A549 (cell line): ENCODE data around the gene ANO7. TPM values are rescaled to one million over a fixed set of nuclear protein-coding genes. Genes with fewer than 3 reads are reported as not detected.

Source experiments
- ATAC-seq, 2 experiments: fragments of 200-7000 bp in 1 of 2; fragments of >200 bp in 1 of 2; cut with Nextera tagmentation in 1 of 2; cut with Tn5 transposase in 1 of 2; 3 replicates each; pipeline versions ENCODE4 v1.8.0 to v1.9.1; 2018 to 2020; ENCODE audit warnings: mild to moderate bottlenecking in 1 of 2, moderate library complexity in 1 of 2
- CTCF ChIA-PET: fragments of 300-600 bp; sonication (Branson Sonifier 250); formaldehyde crosslinking; extraction: SDS; loops from one replicate; lab custom pipeline; 2021; ENCODE audit warnings: antibody characterized with exemption, inconsistent platforms; lab: Yijun Ruan, JAX
- POLR2A ChIA-PET: fragments of 350-600 bp; formaldehyde crosslinking; extraction: SDS; loops from one replicate; lab custom pipeline; 2021; ENCODE audit warnings: antibody characterized with exemption, inconsistent platforms; lab: Yijun Ruan, JAX
- DNase-seq, 2 experiments: peaks; one replicate each; pipeline versions ENCODE4 v3.0.0 to v3.0.0-alpha.2; 2011 to 2016; ENCODE audit warnings: low read depth in 1 of 2, low spot score in 1 of 2
- FAIRE-seq: peaks from 2 replicates; lab custom pipeline; 2011; peaks lifted over from hg19 to GRCh38; lab: Jason Lieb, UNC
- H3K27ac ChIP-seq, 2 experiments: fragments of >200 bp; sonication (Bioruptor Twin); formaldehyde crosslinking; 3 replicates each; pipeline ENCODE4 v1.5.1; 2016 to 2017
- H3K4me1 ChIP-seq: fragments of >200 bp; sonication (Bioruptor Twin); formaldehyde crosslinking; 3 replicates; pipeline ENCODE4 v1.6.1; 2016
- H3K4me2 ChIP-seq: fragments of >200 bp; sonication (Bioruptor Twin); formaldehyde crosslinking; 3 replicates; pipeline ENCODE4 v1.6.1; 2016
- H3K4me3 ChIP-seq: fragments of >200 bp; sonication (Bioruptor Twin); formaldehyde crosslinking; 3 replicates; pipeline ENCODE4 v1.5.1; 2016
- H3K9me3 ChIP-seq: fragments of >200 bp; sonication (Bioruptor Twin); formaldehyde crosslinking; 3 replicates; pipeline ENCODE4 v1.6.1; 2016
- CHD4 ChIP-seq: fragments of 200-600 bp; sonication (generic); IDR thresholded peaks from 2 replicates; pipeline ENCODE4 v1.6.1; 2016; ENCODE audit warnings: antibody characterized with exemption, mild to moderate bottlenecking, borderline replicate concordance
- E2F6 ChIP-seq: IDR thresholded peaks from 2 replicates; pipeline ENCODE4 v1.6.1; 2012; ENCODE audit warnings: low read depth, borderline replicate concordance
- EHF ChIP-seq: fragments of 250-450 bp; sonication (Bioruptor Pico); IDR thresholded peaks from 2 replicates; pipeline ENCODE4 v1.5.0; 2020; ENCODE audit warnings: mild to moderate bottlenecking
- EHMT2 ChIP-seq: fragments of 200-600 bp; sonication (generic); IDR thresholded peaks from 2 replicates; pipeline ENCODE4 v1.6.1; 2016; ENCODE audit warnings: antibody characterized with exemption, low read depth, mild to moderate bottlenecking, moderate library complexity
- ELK1 ChIP-seq: fragments of 150-350 bp; IDR thresholded peaks from 2 replicates; pipeline ENCODE4 v1.6.1; 2014; ENCODE audit warnings: low read depth, mild to moderate bottlenecking, low read length
- ESRRA ChIP-seq: fragments of 150-350 bp; IDR thresholded peaks from 2 replicates; pipeline ENCODE4 v1.6.1; 2014; ENCODE audit warnings: mild to moderate bottlenecking, low read length, borderline replicate concordance
- HDAC2 ChIP-seq: fragments of 200-600 bp; sonication (generic); IDR thresholded peaks from 2 replicates; pipeline ENCODE4 v1.6.1; 2016
- HOXB13 ChIP-seq: fragments of 250-450 bp; sonication (Bioruptor Pico); IDR thresholded peaks from 2 replicates; pipeline ENCODE4 v1.5.0; 2020; ENCODE audit warnings: low read depth, mild to moderate bottlenecking, moderate library complexity
- KDM1A ChIP-seq: fragments of 200-600 bp; sonication (generic); IDR thresholded peaks from 2 replicates; pipeline ENCODE4 v1.6.1; 2016; ENCODE audit warnings: low read depth, mild to moderate bottlenecking
- KDM5A ChIP-seq: fragments of 200-600 bp; sonication (generic); IDR thresholded peaks from 2 replicates; pipeline ENCODE4 v1.6.1; 2016; ENCODE audit warnings: antibody characterized with exemption, mild to moderate bottlenecking
- MAFK ChIP-seq: fragments of 450-650 bp; IDR thresholded peaks from 2 replicates; pipeline ENCODE4 v1.6.1; 2014; ENCODE audit not compliant: partially characterized antibody
- NFE2L2 ChIP-seq: fragments of 150-350 bp; conservative IDR thresholded peaks from 2 replicates; pipeline ENCODE4 v1.6.1; 2014; ENCODE audit warnings: low read length
- PHF8 ChIP-seq: fragments of 200-600 bp; sonication (generic); IDR thresholded peaks from 2 replicates; pipeline ENCODE4 v1.6.1; 2016; ENCODE audit warnings: low read depth, mild to moderate bottlenecking, antibody characterized with exemption, moderate library complexity, borderline replicate concordance
- POLR2A ChIP-seq: IDR thresholded peaks from 2 replicates; pipeline ENCODE4 v1.6.1; 2012; ENCODE audit warnings: mild to moderate bottlenecking, low read length
- POLR2AphosphoS2 ChIP-seq: conservative IDR thresholded peaks from 2 replicates; pipeline ENCODE4 v1.6.1; 2012; ENCODE audit warnings: low read length, improper control_type of control experiment, inconsistent platforms
- RAD21 ChIP-seq, 2 experiments: fragments of >200 bp in 1 of 2; sonication (Bioruptor Twin) in 1 of 2; formaldehyde crosslinking in 1 of 2; IDR thresholded peaks in 1 of 2; conservative IDR thresholded peaks in 1 of 2; 2 replicates in 1 of 2; 3 replicates in 1 of 2; pipeline ENCODE4 v1.6.1; 2012 to 2018; ENCODE audit warnings: inconsistent platforms in 1 of 2
- RARB ChIP-seq: fragments of 250-450 bp; sonication (Bioruptor Pico); IDR thresholded peaks from 2 replicates; pipeline ENCODE4 v1.8.0; 2021; ENCODE audit warnings: mild to moderate bottlenecking, moderate library complexity
- REST ChIP-seq: fragments of 200-600 bp; sonication (generic); IDR thresholded peaks from 2 replicates; pipeline ENCODE4 v1.6.1; 2016; ENCODE audit warnings: antibody characterized with exemption, mild to moderate bottlenecking, moderate library complexity
- SMC3 ChIP-seq: fragments of >200 bp; sonication (Bioruptor Twin); formaldehyde crosslinking; IDR thresholded peaks from 3 replicates; pipeline ENCODE4 v1.6.1; 2018; ENCODE audit warnings: inconsistent platforms
- SREBF2 ChIP-seq: fragments of 450-650 bp; IDR thresholded peaks from 2 replicates; pipeline ENCODE4 v1.6.1; 2014; ENCODE audit warnings: mild to moderate bottlenecking, moderate library complexity
- TFCP2L1 ChIP-seq: fragments of 250-450 bp; sonication (Bioruptor Pico); IDR thresholded peaks from 2 replicates; pipeline ENCODE4 v1.5.0; 2021; ENCODE audit warnings: mild to moderate bottlenecking
- ZFP36 ChIP-seq: fragments of 450-650 bp; IDR thresholded peaks from 2 replicates; pipeline ENCODE4 v1.6.1; 2014; ENCODE audit warnings: borderline replicate concordance; ENCODE audit not compliant: partially characterized antibody
- ZSCAN20 ChIP-seq: fragments of 250-450 bp; sonication (Bioruptor Pico); IDR thresholded peaks from 2 replicates; pipeline ENCODE4 v1.8.0; 2022; ENCODE audit warnings: mild to moderate bottlenecking, moderate library complexity
- WGBS: methylation state at CpG from one replicate; pipeline ENCODE4 v1.1.6; 2017; ENCODE audit errors: missing lambda C conversion rate; 5-methylcytosine and 5-hydroxymethylcytosine counted together
- polyA plus RNA-seq, 4 experiments: library from polyadenylated mRNA; depleted of rRNA in 3 of 4; stranded (reverse); fragments of >200 nt; fragmentation: RNase III in 1 of 4; extraction: RNeasy Plus Mini Kit Qiagen cat#74134 plus additional on column Dnase treatment in 1 of 4; gene quantifications; 2 replicates in 3 of 4; 3 replicates in 1 of 4; pipeline ENCODE4 v1.2.3, GENCODE V29; 2011 to 2017

The ANO7 gene
- polyA plus RNA-seq, 2 of the 4 experiments (the other 2 are of a cell fraction), result 0.92 to 2.7 TPM

GRCh38 chr2:241232736-241233575, 44.5 kb downstream of the ANO7 start:
- ChIA-PET POLR2A (no interaction called here), CTCF (interaction anchor here (1.1 to 2.3 kb wide), 2 partner anchors 20 to 382 kb away, joined by 3 to 5 read pairs; no protein-coding TSS in a partner anchor)
- peak; percentile 9 to 31; a peak in 3 of 6 replicates for ATAC-seq
- Histone ChIP-seq H3K9me3 (no peaks in the 10 kb centered on the region), H3K4me1 (no peaks in the 10 kb centered on the region), H3K27ac (no peak overlapping the region), H3K4me2 (no peak overlapping the region), H3K4me3 (no peak overlapping the region)
- TF ChIP-seq RAD21 (conservative IDR thresholded peaks at IDR 0.05 in 1 of 2, IDR thresholded peaks at IDR 0.05 in 1 of 2) (no peak), ZFP36 (no peak), ESRRA (no peak), MAFK (no peak), SREBF2 (no peak), E2F6 (no peak), KDM1A (no peak), REST (no peak), EHMT2 (no peak), HOXB13 (CRISPR knock-in tag) (no peak), TFCP2L1 (CRISPR knock-in tag) (no peak), ZSCAN20 (CRISPR knock-in tag) (no peak), EHF (CRISPR knock-in tag) (no peak), CHD4 (no peak), PHF8 (no peak), HDAC2 (no peak), POLR2A (no peak), ELK1 (no peak), RARB (CRISPR knock-in tag) (no peak)
- 87% methylated on average over 13 of the region's 13 CpGs for WGBS
- FAIRE-seq, result no peak
- no peak for DNase-seq

- POLR2A ChIA-PET, result no interaction called here
- CTCF ChIA-PET, result interaction anchor here (1.5 kb wide), 1 partner anchor 9 kb away, joined by 5 read pairs; no protein-coding TSS in a partner anchor
- no peak overlapping the region for H3K4me3 ChIP-seq
- FAIRE-seq (no peak), ATAC-seq (no peak)
- TF ChIP-seq POLR2AphosphoS2, result no peak
- no peak for TF ChIP-seq SMC3
- no peak for TF ChIP-seq KDM5A
- no peak for TF ChIP-seq NFE2L2
- TF ChIP-seq, all 56 proteins: peak for 0
- Histone ChIP-seq H3K4me2 (no peak overlapping the region), H3K4me1 (no peaks in the 10 kb centered on the region), H3K9me3 (no peaks in the 10 kb centered on the region), H3K27ac (no peak overlapping the region)
- 87% methylated on average over 18 of the region's 21 CpGs for WGBS
- no peak for DNase-seq
Observed at GRCh38 chr2:241234066-241234790, 45.8 kb downstream of the ANO7 start.
